Duodenal mucosa (tissue), 2 donors: ENCODE data around the gene CCDC138.

Experiments used
- H3K27ac ChIP-seq: one replicate; pipeline ENCODE4 v1.7.0; 2013; ENCODE audit warnings: low read depth, low read length
- H3K27me3 ChIP-seq, 2 donors: one replicate each; pipeline ENCODE4 v1.7.0; 2013; ENCODE audit warnings: low read length in 2 of 2, control low read depth in 1 of 2; ENCODE audit not compliant: insufficient read depth in 2 of 2, control insufficient read depth in 1 of 2
- H3K36me3 ChIP-seq, 2 donors: one replicate each; pipeline ENCODE4 v1.7.0; 2013; ENCODE audit warnings: low read length in 2 of 2, control low read depth in 1 of 2; ENCODE audit not compliant: insufficient read depth in 2 of 2, control insufficient read depth in 1 of 2
- H3K4me1 ChIP-seq, 2 donors: one replicate each; pipeline ENCODE4 v1.7.0; 2013; ENCODE audit warnings: low read length in 2 of 2, control low read depth in 1 of 2; ENCODE audit not compliant: insufficient read depth in 2 of 2, control insufficient read depth in 1 of 2
- H3K4me3 ChIP-seq, 2 donors: one replicate each; pipeline ENCODE4 v1.7.0; 2013; ENCODE audit warnings: low read length in 2 of 2, low read depth in 1 of 2
- H3K9ac ChIP-seq, 2 donors: one replicate each; pipeline ENCODE4 v1.7.0; 2013; ENCODE audit warnings: low read length in 2 of 2, low read depth in 1 of 2
- H3K9me3 ChIP-seq, 2 donors: one replicate each; pipeline ENCODE4 v1.7.0; 2013; ENCODE audit warnings: low read length in 2 of 2, control low read depth in 1 of 2; ENCODE audit not compliant: control insufficient read depth in 1 of 2

The CCDC138 gene

DNA sequence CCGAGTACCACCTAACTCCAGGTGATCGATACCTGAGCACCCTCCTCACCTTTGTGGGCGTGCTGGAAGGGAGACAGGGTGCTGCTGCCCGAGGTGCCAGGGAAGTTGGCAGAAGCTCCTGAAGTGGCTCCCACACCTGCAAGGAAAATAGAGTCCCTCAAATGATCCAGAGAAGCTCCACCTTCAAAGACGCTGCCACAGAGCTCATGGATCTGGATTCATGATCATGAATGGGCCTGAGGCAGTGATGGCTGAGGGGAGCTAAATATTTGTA is 126.0 kb downstream of the CCDC138 start:
- peaks cover 3 to 4% of the 10 kb centered on the region in 2 donors for H3K4me1 ChIP-seq
- H3K36me3 ChIP-seq: no peaks in the 10 kb centered on the region
- H3K9ac ChIP-seq: no peak overlapping the region
- H3K27me3 ChIP-seq: no peaks in the 10 kb centered on the region
- no peak overlapping the region for H3K4me3 ChIP-seq
- H3K27ac ChIP-seq: no peak overlapping the region
- no peaks in the 10 kb centered on the region for H3K9me3 ChIP-seq

DNA sequence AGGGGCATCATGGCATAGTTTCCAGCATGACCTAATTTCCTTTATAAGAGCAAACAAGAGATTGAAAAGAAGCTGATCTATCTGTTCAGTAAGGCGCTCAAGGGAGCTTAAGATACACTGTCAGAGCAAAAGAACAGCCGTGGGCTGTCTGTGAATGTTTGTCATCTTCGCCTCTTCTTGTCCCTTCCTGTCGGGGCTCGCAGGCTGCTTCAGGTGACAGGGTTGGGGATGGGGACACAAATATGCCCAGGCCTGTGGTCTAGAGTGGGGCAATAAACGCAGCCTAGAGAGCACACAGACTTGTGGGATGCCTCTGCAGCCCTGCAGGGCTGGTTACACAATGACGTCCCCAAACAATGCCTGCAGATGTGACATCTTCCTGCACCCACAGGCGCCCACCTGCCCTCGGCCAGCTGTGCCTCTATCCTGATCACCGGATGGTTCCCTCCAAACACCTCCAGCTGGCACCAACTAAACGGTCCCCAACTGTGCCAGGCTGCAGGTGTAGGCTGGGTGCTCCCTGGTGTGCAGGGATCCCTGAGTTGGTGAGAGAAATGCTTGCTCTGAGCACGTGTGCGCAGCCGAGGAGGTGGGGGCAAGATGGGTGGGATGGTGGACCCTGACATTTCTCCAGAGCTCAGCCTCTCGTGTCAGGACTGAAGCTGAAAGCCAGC is 129.7 kb downstream of the CCDC138 start:
- Histone ChIP-seq H3K9me3 (no peaks in the 10 kb centered on the region), H3K36me3 (no peaks in the 10 kb centered on the region), H3K27ac (no peak overlapping the region), H3K4me3 (no peak overlapping the region), H3K9ac (no peak overlapping the region), H3K4me1 (peaks cover 6 to 9% of the 10 kb centered on the region in 2 donors), H3K27me3 (no peaks in the 10 kb centered on the region)

DNA sequence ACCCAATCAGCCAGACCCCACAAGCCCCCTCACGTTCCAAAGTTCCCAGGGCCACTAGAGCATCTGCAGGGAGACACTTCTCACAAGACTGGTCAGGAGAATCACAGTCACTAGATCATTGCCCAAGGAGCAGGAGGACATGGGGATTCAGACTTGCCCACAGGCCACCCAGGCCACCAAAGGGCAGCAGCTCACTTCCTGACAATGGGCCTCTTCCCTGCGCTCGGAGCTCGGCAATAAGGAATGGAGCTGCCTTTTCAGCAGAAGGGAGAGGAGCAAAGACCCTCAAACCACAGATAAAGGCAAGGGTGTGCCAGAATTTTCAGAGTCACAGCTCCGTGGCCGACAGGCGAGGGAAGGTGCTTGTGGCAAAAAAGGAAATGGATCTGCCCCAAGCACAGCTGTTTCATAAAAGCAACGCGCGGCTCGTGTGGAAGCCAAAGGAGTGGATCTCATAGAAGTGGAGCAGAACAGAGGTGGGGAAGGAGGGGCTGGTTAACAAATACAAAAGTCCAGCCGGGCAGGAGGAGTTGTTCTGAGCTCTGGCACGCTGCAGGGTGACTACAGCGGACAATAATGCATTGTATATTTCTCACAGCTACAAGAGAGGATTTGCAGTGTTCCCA is 130.3 kb downstream of the CCDC138 start:
- Histone ChIP-seq H3K27ac (no peak overlapping the region), H3K9ac (no peak overlapping the region), H3K36me3 (no peaks in the 10 kb centered on the region), H3K9me3 (no peaks in the 10 kb centered on the region), H3K27me3 (no peaks in the 10 kb centered on the region), H3K4me1 (peaks cover 6 to 9% of the 10 kb centered on the region in 2 donors), H3K4me3 (no peak overlapping the region)

DNA sequence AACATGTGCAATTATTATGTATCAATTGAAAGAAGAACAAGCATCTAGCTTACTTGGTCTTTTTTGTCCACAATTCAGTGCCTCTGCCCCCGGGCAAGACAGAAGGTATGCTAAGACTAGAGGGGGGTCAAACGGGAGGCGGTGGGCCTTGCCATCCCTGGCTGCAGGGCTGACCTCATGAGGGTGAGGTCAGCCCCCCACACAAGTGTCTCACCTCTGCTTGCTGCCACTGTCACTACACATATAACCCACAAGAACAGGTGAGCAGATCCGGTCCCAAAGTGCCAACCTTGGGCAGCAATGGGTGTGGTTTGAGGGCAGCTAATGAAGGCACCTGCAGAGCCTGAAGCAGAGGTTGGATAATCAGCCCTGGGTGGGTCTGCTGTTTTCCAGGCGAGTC is 131.0 kb downstream of the CCDC138 start:
- Histone ChIP-seq H3K9ac (no peak overlapping the region), H3K9me3 (no peaks in the 10 kb centered on the region), H3K36me3 (no peaks in the 10 kb centered on the region), H3K4me3 (no peak overlapping the region), H3K27ac (no peak overlapping the region), H3K4me1 (peaks cover 6 to 9% of the 10 kb centered on the region in 2 donors), H3K27me3 (no peaks in the 10 kb centered on the region)

DNA sequence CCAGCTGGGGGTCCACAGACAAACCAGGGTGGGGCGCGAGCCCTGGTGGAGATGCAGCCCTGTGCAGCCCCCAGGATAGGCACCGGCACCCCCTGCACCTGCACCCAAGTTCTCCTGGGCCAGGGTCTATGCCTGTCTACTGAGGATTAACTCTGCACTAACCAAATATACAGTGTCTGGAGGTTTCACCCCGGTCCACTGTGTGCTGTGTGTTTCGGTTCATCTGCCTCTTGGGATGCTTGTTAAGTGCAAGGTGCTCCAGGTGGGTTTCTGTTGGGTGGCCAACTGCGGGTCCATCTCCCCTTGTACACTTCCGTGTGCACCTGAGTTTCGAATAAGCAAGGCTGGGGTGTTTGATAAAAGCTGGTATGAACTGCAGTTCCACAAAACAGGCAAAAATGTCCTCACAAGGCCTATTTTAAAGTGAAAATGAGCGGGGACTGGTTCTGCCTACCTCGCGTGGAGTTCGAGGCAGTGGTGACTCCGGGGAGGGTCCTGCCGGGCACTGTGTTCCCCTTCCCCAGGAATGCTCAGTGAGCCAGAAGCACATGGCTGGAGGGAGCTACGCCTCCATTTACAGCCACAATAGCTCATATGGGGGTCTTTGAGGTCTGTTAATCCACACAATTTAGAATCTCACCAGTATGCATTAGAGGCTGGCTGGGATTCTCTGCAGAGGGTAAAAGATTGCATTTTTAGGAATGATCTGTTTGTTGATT is 131.7 kb downstream of the CCDC138 start:
- Histone ChIP-seq H3K27ac (no peak overlapping the region), H3K4me1 (peaks cover 6 to 9% of the 10 kb centered on the region in 2 donors), H3K4me3 (no peak overlapping the region), H3K36me3 (no peaks in the 10 kb centered on the region), H3K27me3 (no peaks in the 10 kb centered on the region), H3K9me3 (no peaks in the 10 kb centered on the region), H3K9ac (no peak overlapping the region)

DNA sequence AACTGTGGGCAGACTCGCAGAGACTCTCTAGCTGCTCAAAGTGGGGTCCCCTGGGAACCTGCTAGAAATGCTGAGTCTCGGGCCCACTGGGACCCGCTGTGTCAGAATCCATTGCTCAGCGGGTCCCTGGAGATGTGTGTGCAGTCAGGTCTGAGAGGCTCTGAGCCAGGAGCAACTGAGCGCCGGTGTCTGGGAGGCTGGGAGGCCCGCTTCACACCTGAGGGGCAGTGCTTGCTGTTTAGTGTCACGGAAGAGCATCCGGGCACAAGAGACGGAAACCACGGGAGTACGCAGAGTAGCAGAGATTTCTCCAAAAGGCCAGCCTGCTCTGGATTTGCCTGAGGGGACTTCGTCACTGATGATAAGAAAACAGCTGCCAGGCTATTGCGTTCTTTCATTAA is 132.4 kb downstream of the CCDC138 start:
- no peak overlapping the region for H3K4me3 ChIP-seq
- peaks cover 6 to 9% of the 10 kb centered on the region in 2 donors for H3K4me1 ChIP-seq
- no peak overlapping the region for H3K9ac ChIP-seq
- H3K9me3 ChIP-seq: no peaks in the 10 kb centered on the region
- H3K27me3 ChIP-seq: no peaks in the 10 kb centered on the region
- H3K36me3 ChIP-seq: no peaks in the 10 kb centered on the region
- H3K27ac ChIP-seq: no peak overlapping the region

DNA sequence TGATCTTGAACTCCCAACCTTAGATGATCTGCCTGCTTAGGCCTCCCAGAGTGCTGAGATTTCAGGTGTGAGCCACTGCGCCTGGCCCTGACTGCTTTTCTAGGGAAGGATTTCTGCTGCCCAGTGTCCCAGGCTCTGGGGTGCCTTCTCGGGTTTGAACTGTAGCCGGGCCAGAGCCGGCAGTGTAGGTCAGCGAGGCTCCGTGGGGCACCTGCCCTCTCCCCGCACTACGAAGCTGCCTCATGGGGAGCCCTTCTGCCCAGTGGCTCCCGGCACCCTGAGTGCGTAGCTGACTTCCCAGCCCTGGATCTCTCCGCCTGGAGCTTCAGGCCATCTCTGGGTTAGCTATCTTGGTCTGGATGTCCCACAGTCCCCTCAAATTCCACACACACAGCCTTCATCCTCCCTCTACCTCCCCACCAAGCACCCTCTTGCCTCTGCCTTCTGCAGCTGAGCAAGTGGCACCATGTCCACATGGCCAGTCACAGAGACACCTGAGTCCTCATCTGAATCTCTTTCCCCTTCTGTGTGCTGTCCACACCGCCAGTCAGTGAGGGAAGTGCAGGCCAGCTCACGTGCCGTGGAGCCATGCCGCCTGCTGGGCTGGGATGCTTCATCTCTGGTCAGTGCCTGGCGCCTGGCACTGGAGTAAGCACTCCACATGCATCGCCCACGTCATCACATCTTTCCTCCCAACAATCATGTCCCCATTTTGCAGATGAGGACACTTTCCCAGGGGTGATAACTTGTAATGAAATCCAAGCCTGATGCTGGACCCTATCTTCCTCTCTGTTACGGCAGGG is 133.2 kb downstream of the CCDC138 start:
- Histone ChIP-seq H3K9ac (no peak overlapping the region), H3K4me1 (peaks cover 6 to 9% of the 10 kb centered on the region in 2 donors), H3K27ac (no peak overlapping the region), H3K36me3 (no peaks in the 10 kb centered on the region), H3K9me3 (no peaks in the 10 kb centered on the region), H3K27me3 (no peaks in the 10 kb centered on the region), H3K4me3 (no peak overlapping the region)

DNA sequence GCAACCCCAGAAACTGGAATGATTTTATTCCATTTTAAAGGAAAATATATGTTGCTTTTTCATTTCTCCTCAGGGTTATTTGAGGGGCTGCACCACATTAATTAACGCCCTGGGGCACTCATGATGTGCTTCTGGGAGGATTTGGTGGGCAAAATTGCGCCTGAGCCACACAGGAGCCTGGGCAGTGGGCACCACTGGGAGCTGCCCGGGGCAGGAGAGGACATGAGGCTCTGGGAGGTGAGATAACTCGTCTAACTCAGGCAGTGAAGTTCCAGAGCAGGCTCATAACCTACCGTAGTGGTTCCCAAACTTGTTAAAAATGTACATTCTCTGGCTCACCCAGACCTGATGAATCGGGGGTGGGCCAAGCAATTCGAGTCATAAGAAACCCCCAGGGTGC is 134.1 kb downstream of the CCDC138 start:
- H3K4me3 ChIP-seq: no peak overlapping the region
- peaks cover 6 to 9% of the 10 kb centered on the region in 2 donors for H3K4me1 ChIP-seq
- no peak overlapping the region for H3K27ac ChIP-seq
- no peaks in the 10 kb centered on the region for H3K9me3 ChIP-seq
- H3K36me3 ChIP-seq: no peaks in the 10 kb centered on the region
- no peaks in the 10 kb centered on the region for H3K27me3 ChIP-seq
- no peak overlapping the region for H3K9ac ChIP-seq

DNA sequence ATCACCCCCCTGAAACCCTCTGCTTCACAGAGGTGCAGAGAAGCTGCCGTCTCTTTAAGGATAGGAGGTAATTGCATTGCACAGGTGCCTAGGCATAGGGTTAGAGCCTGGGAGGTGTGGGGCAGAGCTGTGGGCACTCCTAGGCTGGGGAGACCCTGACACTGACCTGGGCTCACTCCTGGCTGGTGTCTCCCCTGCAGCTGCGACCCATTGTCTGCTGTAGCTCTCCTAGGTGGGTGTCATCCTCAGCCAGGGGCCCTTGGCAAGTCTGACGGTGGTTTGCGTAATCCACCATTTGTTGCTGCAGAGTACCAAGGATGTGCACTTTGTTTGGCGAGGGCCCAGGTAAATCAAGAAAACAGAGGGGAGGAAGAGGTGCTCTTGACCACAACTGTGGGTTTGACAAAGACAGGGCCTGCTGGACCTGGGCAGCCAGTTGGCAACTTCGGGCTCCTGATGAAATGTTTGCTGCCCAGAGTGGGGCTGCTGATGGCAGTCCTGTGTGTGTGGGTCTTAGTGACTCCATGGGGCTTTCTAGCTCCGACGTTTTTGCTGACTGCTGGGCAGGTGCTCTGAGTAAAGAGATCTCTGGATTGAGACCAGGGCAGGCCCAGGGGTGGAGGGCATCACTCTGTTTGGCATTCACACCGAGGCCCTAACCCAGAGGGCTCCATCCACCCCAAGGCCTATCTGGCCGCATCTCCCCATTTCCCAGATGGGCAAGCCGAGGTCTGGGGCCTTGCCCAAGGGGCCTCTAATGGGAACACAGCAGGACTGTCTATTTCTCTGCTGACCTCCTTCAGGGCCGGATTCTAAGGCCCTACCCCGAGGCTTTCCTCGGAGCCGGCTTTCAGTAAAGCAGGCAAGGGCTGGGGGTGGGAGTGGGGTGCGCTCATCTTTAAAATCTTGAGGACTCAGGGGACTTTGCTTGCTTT is 134.8 kb downstream of the CCDC138 start:
- Histone ChIP-seq H3K9me3 (no peaks in the 10 kb centered on the region), H3K36me3 (no peaks in the 10 kb centered on the region), H3K27me3 (no peaks in the 10 kb centered on the region), H3K9ac (no peak overlapping the region), H3K4me3 (no peak overlapping the region), H3K27ac (no peak overlapping the region), H3K4me1 (peaks cover 6 to 9% of the 10 kb centered on the region in 2 donors)
